HL-60 (cell line): ENCODE results near the gene DNAJC19.
A peak's percentile ranks its signal among the peaks of the same experiment; 100 is the strongest.

Experiments used
- DNase-seq, 2 experiments: peaks; one replicate each; pipeline ENCODE4 v3.0.0-alpha.2; 2010 to 2020; ENCODE audit warnings: low read depth in 1 of 2, low spot score in 1 of 2
- H3K27ac ChIP-seq: fragments of 250-450 bp; sonication (Bioruptor Pico); replicated peaks from 2 replicates; pipeline ENCODE4 v1.5.1; 2020; ENCODE audit warnings: mild to moderate bottlenecking, moderate library complexity
- H3K27me3 ChIP-seq: fragments of 250-450 bp; sonication (Bioruptor Pico); 2 replicates; pipeline ENCODE4 v1.5.1; 2021; ENCODE audit warnings: mild to moderate bottlenecking, moderate library complexity; ENCODE audit not compliant: insufficient read depth, poor library complexity, severe bottlenecking
- H3K4me3 ChIP-seq: replicated peaks from 2 replicates; pipeline ENCODE4 v1.5.1; 2011; ENCODE audit warnings: mild to moderate bottlenecking, control low read depth, low read length; ENCODE audit not compliant: insufficient read depth
- CTCF ChIP-seq: IDR thresholded peaks from one replicate; pipeline ENCODE4 v1.5.1; 2011; ENCODE audit warnings: low read length, control low read depth, inconsistent platforms; ENCODE audit not compliant: insufficient read depth
- GABPA ChIP-seq: IDR thresholded peaks from 2 replicates; pipeline ENCODE4 v1.6.1; 2012; ENCODE audit warnings: low read depth
- POLR2AphosphoS5 ChIP-seq: IDR thresholded peaks from 2 replicates; pipeline ENCODE4 v1.6.1; 2012; ENCODE audit warnings: low read depth
- REST ChIP-seq: IDR thresholded peaks from 2 replicates; pipeline ENCODE4 v1.6.1; 2012; ENCODE audit warnings: low read depth; ENCODE audit not compliant: insufficient replicate concordance
- SPI1 ChIP-seq: IDR thresholded peaks from 2 replicates; pipeline ENCODE4 v1.6.1; 2012; ENCODE audit warnings: low read depth, mild to moderate bottlenecking, borderline replicate concordance

DNAJC19 gene

GRCh38 chr3:180959691-180960090 is 29.8 kb downstream of the DNAJC19 start:
- H3K4me3 ChIP-seq = no peak overlapping the region
- TF ChIP-seq CTCF (no peak), REST (no peak), GABPA (no peak), SPI1 (no peak), POLR2AphosphoS5 (no peak)
- no peak overlapping the region for H3K27ac ChIP-seq
- H3K27me3 ChIP-seq = no peaks in the 10 kb centered on the region
- DNase-seq = no peak

- Histone ChIP-seq H3K4me3 (no peak overlapping the region), H3K27ac (no peak overlapping the region), H3K27me3 (no peaks in the 10 kb centered on the region)
- peak in 1 of 2 experiments; percentile 26 for DNase-seq
- TF ChIP-seq SPI1 (no peak), REST (no peak), GABPA (no peak), CTCF (no peak), POLR2AphosphoS5 (no peak)
Measured at GRCh38 chr3:180947761-180948390, 41.7 kb downstream of the DNAJC19 start.

- Histone ChIP-seq H3K27me3 (no peaks in the 10 kb centered on the region), H3K4me3 (no peak overlapping the region), H3K27ac (no peak overlapping the region)
- no peak for DNase-seq
- TF ChIP-seq POLR2AphosphoS5 = no peak
- TF ChIP-seq REST = no peak
- TF ChIP-seq GABPA = no peak
- TF ChIP-seq SPI1 = no peak
- TF ChIP-seq CTCF = no peak
Measured at GRCh38 chr3:180940826-180941225, 48.7 kb downstream of the DNAJC19 start.
